ENCODE results near the gene GZMM. TPM values are rescaled to one million over a fixed set of nuclear protein-coding genes. Genes with fewer than 3 reads are reported as not detected.

GZMM gene
- total and polyA plus RNA-seq, 2 experiments from 2014 or later = 0.29 TPM; not detected in 1

DNA sequence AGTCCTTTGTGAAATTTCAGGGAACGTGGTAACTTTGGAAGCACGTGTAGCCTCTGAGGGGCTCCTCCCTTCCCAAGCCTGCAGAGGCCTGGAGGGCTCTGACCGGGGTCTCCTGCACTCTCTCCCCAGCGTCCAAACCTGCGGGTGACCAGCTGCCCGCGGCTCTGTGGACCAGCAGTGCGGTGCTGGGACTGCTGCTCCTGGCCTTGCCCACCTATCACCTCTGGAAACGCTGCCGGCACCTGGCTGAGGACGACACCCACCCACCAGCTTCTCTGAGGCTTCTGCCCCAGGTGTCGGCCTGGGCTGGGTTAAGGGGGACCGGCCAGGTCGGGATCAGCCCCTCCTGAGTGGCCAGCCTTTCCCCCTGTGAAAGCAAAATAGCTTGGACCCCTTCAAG, 39.2 kb upstream of the GZMM start:
- H3F3A ChIP-seq (replicated peaks; ENCODE audit: low read depth) = 0 out of 2 replicates have a peak, but pooled peaks cover 7% of the 10 kb centered on the region
- H3K36me3 ChIP-seq (ENCODE audit: insufficient read depth) = no peaks in the 10 kb centered on the region; the same call in 1 of the 2 replicates
- no peak for DNase-seq (ENCODE audit: low spot score)
- no peak for ATAC-seq
- H3K27me3 ChIP-seq (ENCODE audit: insufficient read depth) = peaks cover 14% of the 10 kb centered on the region
- H2AFZ ChIP-seq = no peak overlapping the region
- H3K4me3 ChIP-seq = no peak overlapping the region
- H4K20me1 ChIP-seq (replicated peaks; ENCODE audit: insufficient read depth) = no peaks in the 10 kb centered on the region
- Mint-ChIP-seq H3K27me3 (ENCODE audit: insufficient read depth, low read depth, poor library complexity) (peaks cover 24% of the 10 kb centered on the region), H3K4me3 (no peak overlapping the region), H3K4me1 (peaks cover 9% of the 10 kb centered on the region), H3K9me3 (peaks cover 12% of the 10 kb centered on the region; the same call in 2 of the 3 replicates), H3K27ac (no peak overlapping the region), H3K36me3 (ENCODE audit: low read depth) (peaks cover 11% of the 10 kb centered on the region)
- H3K27ac ChIP-seq (ENCODE audit: low read depth) = no peak overlapping the region
- H3K9me2 ChIP-seq (ENCODE audit: insufficient read depth) = no peaks in the 10 kb centered on the region
- no peak for TF ChIP-seq JUNB (IDR thresholded peaks at IDR 0.05; ENCODE audit: unreplicated experiment)
- TF ChIP-seq, protein P1, sequence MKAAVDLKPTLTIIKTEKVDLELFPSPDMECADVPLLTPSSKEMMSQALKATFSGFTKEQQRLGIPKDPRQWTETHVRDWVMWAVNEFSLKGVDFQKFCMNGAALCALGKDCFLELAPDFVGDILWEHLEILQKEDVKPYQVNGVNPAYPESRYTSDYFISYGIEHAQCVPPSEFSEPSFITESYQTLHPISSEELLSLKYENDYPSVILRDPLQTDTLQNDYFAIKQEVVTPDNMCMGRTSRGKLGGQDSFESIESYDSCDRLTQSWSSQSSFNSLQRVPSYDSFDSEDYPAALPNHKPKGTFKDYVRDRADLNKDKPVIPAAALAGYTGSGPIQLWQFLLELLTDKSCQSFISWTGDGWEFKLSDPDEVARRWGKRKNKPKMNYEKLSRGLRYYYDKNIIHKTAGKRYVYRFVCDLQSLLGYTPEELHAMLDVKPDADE (IDR thresholded peaks at IDR 0.05) = no peak
- no peak for TF ChIP-seq STAT1 (IDR thresholded peaks at IDR 0.05; ENCODE audit: unreplicated experiment)
- TF ChIP-seq, protein P2, sequence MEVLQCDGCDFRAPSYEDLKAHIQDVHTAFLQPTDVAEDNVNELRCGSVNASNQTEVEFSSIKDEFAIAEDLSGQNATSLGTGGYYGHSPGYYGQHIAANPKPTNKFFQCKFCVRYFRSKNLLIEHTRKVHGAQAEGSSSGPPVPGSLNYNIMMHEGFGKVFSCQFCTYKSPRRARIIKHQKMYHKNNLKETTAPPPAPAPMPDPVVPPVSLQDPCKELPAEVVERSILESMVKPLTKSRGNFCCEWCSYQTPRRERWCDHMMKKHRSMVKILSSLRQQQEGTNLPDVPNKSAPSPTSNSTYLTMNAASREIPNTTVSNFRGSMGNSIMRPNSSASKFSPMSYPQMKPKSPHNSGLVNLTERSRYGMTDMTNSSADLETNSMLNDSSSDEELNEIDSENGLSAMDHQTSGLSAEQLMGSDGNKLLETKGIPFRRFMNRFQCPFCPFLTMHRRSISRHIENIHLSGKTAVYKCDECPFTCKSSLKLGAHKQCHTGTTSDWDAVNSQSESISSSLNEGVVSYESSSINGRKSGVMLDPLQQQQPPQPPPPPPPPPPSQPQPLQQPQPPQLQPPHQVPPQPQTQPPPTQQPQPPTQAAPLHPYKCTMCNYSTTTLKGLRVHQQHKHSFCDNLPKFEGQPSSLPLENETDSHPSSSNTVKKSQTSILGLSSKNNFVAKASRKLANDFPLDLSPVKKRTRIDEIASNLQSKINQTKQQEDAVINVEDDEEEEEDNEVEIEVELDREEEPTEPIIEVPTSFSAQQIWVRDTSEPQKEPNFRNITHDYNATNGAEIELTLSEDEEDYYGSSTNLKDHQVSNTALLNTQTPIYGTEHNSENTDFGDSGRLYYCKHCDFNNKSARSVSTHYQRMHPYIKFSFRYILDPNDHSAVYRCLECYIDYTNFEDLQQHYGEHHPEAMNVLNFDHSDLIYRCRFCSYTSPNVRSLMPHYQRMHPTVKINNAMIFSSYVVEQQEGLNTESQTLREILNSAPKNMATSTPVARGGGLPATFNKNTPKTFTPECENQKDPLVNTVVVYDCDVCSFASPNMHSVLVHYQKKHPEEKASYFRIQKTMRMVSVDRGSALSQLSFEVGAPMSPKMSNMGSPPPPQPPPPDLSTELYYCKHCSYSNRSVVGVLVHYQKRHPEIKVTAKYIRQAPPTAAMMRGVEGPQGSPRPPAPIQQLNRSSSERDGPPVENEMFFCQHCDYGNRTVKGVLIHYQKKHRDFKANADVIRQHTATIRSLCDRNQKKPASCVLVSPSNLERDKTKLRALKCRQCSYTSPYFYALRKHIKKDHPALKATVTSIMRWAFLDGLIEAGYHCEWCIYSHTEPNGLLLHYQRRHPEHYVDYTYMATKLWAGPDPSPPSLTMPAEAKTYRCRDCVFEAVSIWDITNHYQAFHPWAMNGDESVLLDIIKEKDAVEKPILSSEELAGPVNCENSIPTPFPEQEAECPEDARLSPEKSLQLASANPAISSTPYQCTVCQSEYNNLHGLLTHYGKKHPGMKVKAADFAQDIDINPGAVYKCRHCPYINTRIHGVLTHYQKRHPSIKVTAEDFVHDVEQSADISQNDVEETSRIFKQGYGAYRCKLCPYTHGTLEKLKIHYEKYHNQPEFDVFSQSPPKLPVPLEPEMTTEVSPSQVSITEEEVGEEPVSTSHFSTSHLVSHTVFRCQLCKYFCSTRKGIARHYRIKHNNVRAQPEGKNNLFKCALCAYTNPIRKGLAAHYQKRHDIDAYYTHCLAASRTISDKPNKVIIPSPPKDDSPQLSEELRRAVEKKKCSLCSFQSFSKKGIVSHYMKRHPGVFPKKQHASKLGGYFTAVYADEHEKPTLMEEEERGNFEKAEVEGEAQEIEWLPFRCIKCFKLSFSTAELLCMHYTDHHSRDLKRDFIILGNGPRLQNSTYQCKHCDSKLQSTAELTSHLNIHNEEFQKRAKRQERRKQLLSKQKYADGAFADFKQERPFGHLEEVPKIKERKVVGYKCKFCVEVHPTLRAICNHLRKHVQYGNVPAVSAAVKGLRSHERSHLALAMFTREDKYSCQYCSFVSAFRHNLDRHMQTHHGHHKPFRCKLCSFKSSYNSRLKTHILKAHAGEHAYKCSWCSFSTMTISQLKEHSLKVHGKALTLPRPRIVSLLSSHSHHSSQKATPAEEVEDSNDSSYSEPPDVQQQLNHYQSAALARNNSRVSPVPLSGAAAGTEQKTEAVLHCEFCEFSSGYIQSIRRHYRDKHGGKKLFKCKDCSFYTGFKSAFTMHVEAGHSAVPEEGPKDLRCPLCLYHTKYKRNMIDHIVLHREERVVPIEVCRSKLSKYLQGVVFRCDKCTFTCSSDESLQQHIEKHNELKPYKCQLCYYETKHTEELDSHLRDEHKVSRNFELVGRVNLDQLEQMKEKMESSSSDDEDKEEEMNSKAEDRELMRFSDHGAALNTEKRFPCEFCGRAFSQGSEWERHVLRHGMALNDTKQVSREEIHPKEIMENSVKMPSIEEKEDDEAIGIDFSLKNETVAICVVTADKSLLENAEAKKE (CRISPR knock-in tag; IDR thresholded peaks at IDR 0.05) = no peak
- no peak for TF ChIP-seq ZNF114 (CRISPR knock-in tag; IDR thresholded peaks at IDR 0.05)
- TF ChIP-seq EZH2 (IDR thresholded peaks at IDR 0.05; ENCODE audit: low read depth, unreplicated experiment) = no peak
- no peak for TF ChIP-seq NANOG (IDR thresholded peaks at IDR 0.05; ENCODE audit: borderline replicate concordance)
- no peak for TF ChIP-seq CTCF (conservative IDR thresholded peaks at IDR 0.05; ENCODE audit: low read depth in 2 of 2)
- TF ChIP-seq EZH2phosphoT487 (IDR thresholded peaks at IDR 0.05; ENCODE audit: unreplicated experiment) = no peak
- no peak for TF ChIP-seq ZNF331 (CRISPR knock-in tag; IDR thresholded peaks at IDR 0.05; ENCODE audit: low read depth)
- no peak for TF ChIP-seq POLR2AphosphoS5 (IDR thresholded peaks at IDR 0.05; ENCODE audit: low read depth)
- TF ChIP-seq, protein P3, sequence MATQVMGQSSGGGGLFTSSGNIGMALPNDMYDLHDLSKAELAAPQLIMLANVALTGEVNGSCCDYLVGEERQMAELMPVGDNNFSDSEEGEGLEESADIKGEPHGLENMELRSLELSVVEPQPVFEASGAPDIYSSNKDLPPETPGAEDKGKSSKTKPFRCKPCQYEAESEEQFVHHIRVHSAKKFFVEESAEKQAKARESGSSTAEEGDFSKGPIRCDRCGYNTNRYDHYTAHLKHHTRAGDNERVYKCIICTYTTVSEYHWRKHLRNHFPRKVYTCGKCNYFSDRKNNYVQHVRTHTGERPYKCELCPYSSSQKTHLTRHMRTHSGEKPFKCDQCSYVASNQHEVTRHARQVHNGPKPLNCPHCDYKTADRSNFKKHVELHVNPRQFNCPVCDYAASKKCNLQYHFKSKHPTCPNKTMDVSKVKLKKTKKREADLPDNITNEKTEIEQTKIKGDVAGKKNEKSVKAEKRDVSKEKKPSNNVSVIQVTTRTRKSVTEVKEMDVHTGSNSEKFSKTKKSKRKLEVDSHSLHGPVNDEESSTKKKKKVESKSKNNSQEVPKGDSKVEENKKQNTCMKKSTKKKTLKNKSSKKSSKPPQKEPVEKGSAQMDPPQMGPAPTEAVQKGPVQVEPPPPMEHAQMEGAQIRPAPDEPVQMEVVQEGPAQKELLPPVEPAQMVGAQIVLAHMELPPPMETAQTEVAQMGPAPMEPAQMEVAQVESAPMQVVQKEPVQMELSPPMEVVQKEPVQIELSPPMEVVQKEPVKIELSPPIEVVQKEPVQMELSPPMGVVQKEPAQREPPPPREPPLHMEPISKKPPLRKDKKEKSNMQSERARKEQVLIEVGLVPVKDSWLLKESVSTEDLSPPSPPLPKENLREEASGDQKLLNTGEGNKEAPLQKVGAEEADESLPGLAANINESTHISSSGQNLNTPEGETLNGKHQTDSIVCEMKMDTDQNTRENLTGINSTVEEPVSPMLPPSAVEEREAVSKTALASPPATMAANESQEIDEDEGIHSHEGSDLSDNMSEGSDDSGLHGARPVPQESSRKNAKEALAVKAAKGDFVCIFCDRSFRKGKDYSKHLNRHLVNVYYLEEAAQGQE (IDR thresholded peaks at IDR 0.05; ENCODE audit: unreplicated experiment) = no peak
- no peak for TF ChIP-seq CREB1 (CRISPR knock-in tag; IDR thresholded peaks at IDR 0.05; ENCODE audit: low read depth)
- peaks cover 9% of the 10 kb centered on the region; the same call in 1 of the 2 replicates for H3K4me1 ChIP-seq (ENCODE audit: insufficient read depth)
- no peak overlapping the region for H3K4me2 ChIP-seq
- H3K79me2 ChIP-seq (replicated peaks; ENCODE audit: insufficient read depth) = no peaks in the 10 kb centered on the region

Measured in GM23338 (cell line).